Cardiac muscle cell (in vitro differentiated cells and primary cell): ENCODE measurements around the gene NISCH. TPM values are rescaled to one million over a fixed set of nuclear protein-coding genes. Genes with fewer than 3 reads are reported as not detected.

ENCODE experiments used
- DNase-seq, 2 donors: peaks; one replicate each; pipeline versions ENCODE4 v3.0.0 to v3.0.0-alpha.2; 2010 to 2017; ENCODE audit warnings: low read depth in 1 of 2, low spot score in 1 of 2
- H3K27ac ChIP-seq: fragments of 200-600 bp; sonication (generic); 2 replicates; pipeline ENCODE4 v1.5.1; 2016
- H3K27me3 ChIP-seq: fragments of 200-600 bp; sonication (generic); 2 replicates; pipeline ENCODE4 v1.6.0; 2016; ENCODE audit warnings: control low read depth
- H3K36me3 ChIP-seq: fragments of 200-600 bp; sonication (generic); 2 replicates; pipeline ENCODE4 v1.5.1; 2016; ENCODE audit warnings: control low read depth
- H3K4me1 ChIP-seq: fragments of 200-600 bp; sonication (generic); 2 replicates; pipeline ENCODE4 v1.8.1; 2017; ENCODE audit warnings: low read depth, mild to moderate bottlenecking, mixed run types
- H3K4me3 ChIP-seq: fragments of 200-600 bp; sonication (generic); 2 replicates; pipeline ENCODE4 v1.5.1; 2016; ENCODE audit warnings: mild to moderate bottlenecking
- H3K9me3 ChIP-seq: fragments of 200-600 bp; sonication (generic); 2 replicates; pipeline ENCODE4 v1.5.1; 2017; ENCODE audit warnings: low read depth, mild to moderate bottlenecking, control low read depth
- polyA plus RNA-seq: library from polyadenylated mRNA; unstranded; fragments of >200 nt; fragmentation: Nextera tagmentation; extraction: Ambion mirVana; gene quantifications from 2 replicates; pipeline ENCODE4 v1.2.1, GENCODE V29; 2016
- total RNA-seq: library from RNA; depleted of rRNA; stranded (reverse); fragments of >200 nt; gene quantifications from 2 replicates; pipeline ENCODE4 v1.2.3, GENCODE V29; 2016
- TF ChIP-seq, protein P1 (sequence below): IDR thresholded peaks from 2 replicates; pipeline ENCODE4 v1.5.1; 2012; ENCODE audit warnings: low read depth, mild to moderate bottlenecking, low read length

The NISCH gene
- total and polyA plus RNA-seq, 2 experiments from 2014 or later, result 80.8 to 205 TPM

DNA sequence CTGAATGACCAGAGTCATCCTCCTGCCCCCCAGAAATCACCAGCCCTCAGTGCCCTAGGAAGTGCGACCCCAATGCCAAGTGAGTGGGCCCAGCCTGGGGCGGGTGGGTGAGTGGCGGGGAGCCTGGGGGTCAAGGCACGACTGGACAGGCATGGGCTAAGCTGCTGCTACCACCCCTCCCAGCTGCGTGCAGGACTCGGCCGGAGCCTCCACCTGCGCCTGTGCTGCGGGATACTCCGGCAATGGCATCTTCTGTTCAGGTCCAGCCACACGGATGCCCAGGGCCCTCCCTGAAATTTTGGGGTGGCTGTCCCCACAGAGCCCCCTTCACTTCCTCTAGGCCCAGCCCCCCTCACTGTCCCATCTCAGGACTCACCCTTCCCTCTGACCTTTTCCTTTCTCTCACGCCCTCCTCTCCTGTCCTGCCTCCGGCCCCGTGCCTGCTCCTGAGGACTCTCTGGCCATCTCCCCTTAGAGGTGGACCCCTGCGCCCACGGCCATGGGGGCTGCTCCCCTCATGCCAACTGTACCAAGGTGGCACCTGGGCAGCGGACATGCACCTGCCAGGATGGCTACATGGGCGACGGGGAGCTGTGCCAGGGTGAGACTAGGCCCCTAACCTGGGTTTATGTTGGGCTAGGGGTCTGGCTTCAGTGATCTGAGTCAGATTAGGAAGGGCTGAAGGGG, 61.2 kb downstream of the NISCH start:
- TF ChIP-seq, protein P1, sequence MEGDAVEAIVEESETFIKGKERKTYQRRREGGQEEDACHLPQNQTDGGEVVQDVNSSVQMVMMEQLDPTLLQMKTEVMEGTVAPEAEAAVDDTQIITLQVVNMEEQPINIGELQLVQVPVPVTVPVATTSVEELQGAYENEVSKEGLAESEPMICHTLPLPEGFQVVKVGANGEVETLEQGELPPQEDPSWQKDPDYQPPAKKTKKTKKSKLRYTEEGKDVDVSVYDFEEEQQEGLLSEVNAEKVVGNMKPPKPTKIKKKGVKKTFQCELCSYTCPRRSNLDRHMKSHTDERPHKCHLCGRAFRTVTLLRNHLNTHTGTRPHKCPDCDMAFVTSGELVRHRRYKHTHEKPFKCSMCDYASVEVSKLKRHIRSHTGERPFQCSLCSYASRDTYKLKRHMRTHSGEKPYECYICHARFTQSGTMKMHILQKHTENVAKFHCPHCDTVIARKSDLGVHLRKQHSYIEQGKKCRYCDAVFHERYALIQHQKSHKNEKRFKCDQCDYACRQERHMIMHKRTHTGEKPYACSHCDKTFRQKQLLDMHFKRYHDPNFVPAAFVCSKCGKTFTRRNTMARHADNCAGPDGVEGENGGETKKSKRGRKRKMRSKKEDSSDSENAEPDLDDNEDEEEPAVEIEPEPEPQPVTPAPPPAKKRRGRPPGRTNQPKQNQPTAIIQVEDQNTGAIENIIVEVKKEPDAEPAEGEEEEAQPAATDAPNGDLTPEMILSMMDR, result no peak
- Histone ChIP-seq H3K27me3 (no peaks in the 10 kb centered on the region), H3K9me3 (no peaks in the 10 kb centered on the region), H3K4me1 (no peaks in the 10 kb centered on the region), H3K36me3 (no peaks in the 10 kb centered on the region), H3K4me3 (no peak overlapping the region), H3K27ac (no peak overlapping the region)
- no peak for DNase-seq

GRCh38 chr3:52517796-52518722, 62.7 kb downstream of the NISCH start:
- DNase-seq, result no peak
- Histone ChIP-seq H3K27ac (no peak overlapping the region), H3K36me3 (no peaks in the 10 kb centered on the region), H3K4me3 (no peak overlapping the region), H3K27me3 (no peaks in the 10 kb centered on the region), H3K9me3 (no peaks in the 10 kb centered on the region), H3K4me1 (no peaks in the 10 kb centered on the region)
- TF ChIP-seq, protein P1, result no peak

DNA sequence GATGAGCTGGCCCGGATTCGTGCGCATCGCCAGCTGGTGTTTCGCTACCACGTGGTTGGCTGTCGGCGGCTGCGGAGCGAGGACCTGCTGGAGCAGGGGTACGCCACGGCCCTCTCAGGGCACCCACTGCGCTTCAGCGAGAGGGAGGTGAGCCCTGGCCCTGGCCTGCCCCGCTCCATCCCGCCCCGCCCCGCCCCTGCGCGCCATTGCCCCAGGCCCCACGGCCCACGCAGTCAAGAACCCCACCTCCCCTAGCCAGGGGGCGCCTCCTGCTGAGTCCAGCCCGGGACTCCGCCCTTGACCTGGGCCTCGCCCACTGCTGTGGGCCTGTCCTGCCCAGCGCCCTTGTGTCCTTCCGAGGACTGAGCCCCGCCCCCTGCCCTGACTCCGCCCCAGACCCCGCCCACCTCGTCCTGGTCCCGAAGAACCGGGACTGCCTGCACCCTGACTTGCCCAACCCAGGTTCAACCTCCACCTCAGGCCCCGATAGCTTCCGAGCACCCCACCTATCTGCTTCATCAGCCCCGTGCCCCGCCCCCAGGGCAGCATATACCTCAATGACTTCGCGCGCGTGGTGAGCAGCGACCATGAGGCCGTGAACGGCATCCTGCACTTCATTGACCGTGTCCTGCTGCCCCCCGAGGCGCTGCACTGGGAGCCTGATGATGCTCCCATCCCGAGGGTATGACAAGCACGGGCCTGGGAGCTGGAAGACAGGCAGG, 63.5 kb downstream of the NISCH start:
- Histone ChIP-seq H3K27ac (no peak overlapping the region), H3K36me3 (no peaks in the 10 kb centered on the region), H3K4me3 (no peak overlapping the region), H3K27me3 (no peaks in the 10 kb centered on the region), H3K9me3 (no peaks in the 10 kb centered on the region), H3K4me1 (no peaks in the 10 kb centered on the region)
- TF ChIP-seq, protein P1, result no peak
- peak in 1 of 2 donors; percentile 45 for DNase-seq

DNA sequence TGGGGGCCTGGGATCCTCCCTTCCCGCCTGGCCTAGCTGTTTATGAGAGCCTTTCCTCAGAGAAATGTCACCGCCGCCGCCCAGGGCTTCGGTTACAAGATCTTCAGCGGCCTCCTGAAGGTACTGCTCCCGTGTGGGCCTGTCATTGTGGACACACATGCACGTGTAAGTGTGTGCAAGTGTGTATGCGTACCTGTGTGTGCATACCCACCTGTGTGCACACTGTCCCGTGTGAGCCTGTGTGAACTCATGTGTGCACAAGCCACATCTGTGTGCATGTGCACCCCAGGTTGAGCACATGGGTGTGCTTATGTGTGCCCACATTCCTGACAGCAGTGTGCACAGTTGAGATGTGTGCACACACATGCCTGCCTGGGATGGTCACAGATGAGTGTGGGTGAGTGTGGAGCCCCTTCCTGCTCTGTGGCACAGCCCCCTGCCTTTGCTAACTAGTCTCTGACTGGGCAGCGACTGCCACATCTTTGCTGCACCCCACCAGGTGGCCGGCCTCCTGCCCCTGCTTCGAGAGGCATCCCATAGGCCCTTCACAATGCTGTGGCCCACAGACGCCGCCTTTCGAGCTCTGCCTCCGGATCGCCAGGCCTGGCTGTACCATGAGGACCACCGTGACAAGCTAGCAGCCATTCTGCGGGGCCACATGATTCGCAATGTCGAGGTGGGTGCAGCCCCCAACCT, 64.2 kb downstream of the NISCH start:
- Histone ChIP-seq H3K4me1 (no peaks in the 10 kb centered on the region), H3K36me3 (peaks cover 5% of the 10 kb centered on the region), H3K4me3 (no peak overlapping the region), H3K9me3 (no peaks in the 10 kb centered on the region), H3K27me3 (no peaks in the 10 kb centered on the region), H3K27ac (no peak overlapping the region)
- TF ChIP-seq, protein P1, result no peak
- no peak for DNase-seq

- DNase-seq, result no peak
- no peak overlapping the region for H3K4me3 ChIP-seq
- H3K27me3 ChIP-seq, result no peaks in the 10 kb centered on the region
- peaks cover 5% of the 10 kb centered on the region for H3K36me3 ChIP-seq
- no peaks in the 10 kb centered on the region for H3K4me1 ChIP-seq
- H3K27ac ChIP-seq, result no peak overlapping the region
- H3K9me3 ChIP-seq, result no peaks in the 10 kb centered on the region
- TF ChIP-seq, protein P1, result no peak
These were observed 64.8 kb downstream of the NISCH start for GRCh38 chr3:52520141-52520667.
